Progenitor cell of endocrine pancreas (in vitro differentiated cells): Measurements from ENCODE around the gene BCL2. TPM values are rescaled to one million over a fixed set of nuclear protein-coding genes. Genes with fewer than 3 reads are reported as not detected.
A peak's percentile ranks its signal among the peaks of the same experiment; 100 is the strongest.

Experiments used
- DNase-seq: peaks from one replicate; pipeline ENCODE4 v3.0.0; 2021; ENCODE audit warnings: low spot score; ENCODE audit not compliant: unreplicated experiment
- H3K27ac Mint-ChIP-seq: 2 replicates; pipeline ENCODE4 v1.8.0; 2021; ENCODE audit warnings: mild to moderate bottlenecking, moderate library complexity, mixed read lengths
- H3K27me3 Mint-ChIP-seq: 2 replicates; pipeline ENCODE4 v1.8.0; 2021; ENCODE audit warnings: mixed read lengths
- H3K36me3 Mint-ChIP-seq: 2 replicates; pipeline ENCODE4 v1.8.0; 2022; ENCODE audit warnings: mixed read lengths; ENCODE audit not compliant: insufficient read depth
- H3K4me1 Mint-ChIP-seq: 2 replicates; pipeline ENCODE4 v1.8.0; 2021; ENCODE audit warnings: low read depth, mixed read lengths
- H3K4me3 Mint-ChIP-seq: 2 replicates; pipeline ENCODE4 v1.8.0; 2021; ENCODE audit warnings: low read depth, mild to moderate bottlenecking, moderate library complexity, mixed read lengths
- H3K9me3 Mint-ChIP-seq: 2 replicates; pipeline ENCODE4 v1.8.0; 2021; ENCODE audit warnings: low read depth, mixed read lengths
- total RNA-seq: library from RNA; stranded (reverse); gene quantifications from 2 replicates; pipeline ENCODE4 v1.2.1, GENCODE V29; 2021
- TF ChIP-seq, protein P1 (sequence below): fragments of 200-600 bp; sonication (generic); IDR thresholded peaks from one replicate; pipeline ENCODE4 v1.5.0; 2021; ENCODE audit warnings: antibody characterized with exemption, mild to moderate bottlenecking; ENCODE audit not compliant: unreplicated experiment

Gene BCL2
- total RNA-seq, 1 donor from 2014 or later: 3.8 TPM

GRCh38 chr18:63130176-63130575 is 189.4 kb downstream of the BCL2 start:
- Mint-ChIP-seq H3K4me3 (no peak overlapping the region), H3K27ac (no peak overlapping the region), H3K9me3 (no peaks in the 10 kb centered on the region), H3K36me3 (no peaks in the 10 kb centered on the region), H3K27me3 (no peaks in the 10 kb centered on the region), H3K4me1 (peaks cover 11% of the 10 kb centered on the region)
- DNase-seq: no peak
- TF ChIP-seq, protein P1, sequence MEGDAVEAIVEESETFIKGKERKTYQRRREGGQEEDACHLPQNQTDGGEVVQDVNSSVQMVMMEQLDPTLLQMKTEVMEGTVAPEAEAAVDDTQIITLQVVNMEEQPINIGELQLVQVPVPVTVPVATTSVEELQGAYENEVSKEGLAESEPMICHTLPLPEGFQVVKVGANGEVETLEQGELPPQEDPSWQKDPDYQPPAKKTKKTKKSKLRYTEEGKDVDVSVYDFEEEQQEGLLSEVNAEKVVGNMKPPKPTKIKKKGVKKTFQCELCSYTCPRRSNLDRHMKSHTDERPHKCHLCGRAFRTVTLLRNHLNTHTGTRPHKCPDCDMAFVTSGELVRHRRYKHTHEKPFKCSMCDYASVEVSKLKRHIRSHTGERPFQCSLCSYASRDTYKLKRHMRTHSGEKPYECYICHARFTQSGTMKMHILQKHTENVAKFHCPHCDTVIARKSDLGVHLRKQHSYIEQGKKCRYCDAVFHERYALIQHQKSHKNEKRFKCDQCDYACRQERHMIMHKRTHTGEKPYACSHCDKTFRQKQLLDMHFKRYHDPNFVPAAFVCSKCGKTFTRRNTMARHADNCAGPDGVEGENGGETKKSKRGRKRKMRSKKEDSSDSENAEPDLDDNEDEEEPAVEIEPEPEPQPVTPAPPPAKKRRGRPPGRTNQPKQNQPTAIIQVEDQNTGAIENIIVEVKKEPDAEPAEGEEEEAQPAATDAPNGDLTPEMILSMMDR: no peak

DNA sequence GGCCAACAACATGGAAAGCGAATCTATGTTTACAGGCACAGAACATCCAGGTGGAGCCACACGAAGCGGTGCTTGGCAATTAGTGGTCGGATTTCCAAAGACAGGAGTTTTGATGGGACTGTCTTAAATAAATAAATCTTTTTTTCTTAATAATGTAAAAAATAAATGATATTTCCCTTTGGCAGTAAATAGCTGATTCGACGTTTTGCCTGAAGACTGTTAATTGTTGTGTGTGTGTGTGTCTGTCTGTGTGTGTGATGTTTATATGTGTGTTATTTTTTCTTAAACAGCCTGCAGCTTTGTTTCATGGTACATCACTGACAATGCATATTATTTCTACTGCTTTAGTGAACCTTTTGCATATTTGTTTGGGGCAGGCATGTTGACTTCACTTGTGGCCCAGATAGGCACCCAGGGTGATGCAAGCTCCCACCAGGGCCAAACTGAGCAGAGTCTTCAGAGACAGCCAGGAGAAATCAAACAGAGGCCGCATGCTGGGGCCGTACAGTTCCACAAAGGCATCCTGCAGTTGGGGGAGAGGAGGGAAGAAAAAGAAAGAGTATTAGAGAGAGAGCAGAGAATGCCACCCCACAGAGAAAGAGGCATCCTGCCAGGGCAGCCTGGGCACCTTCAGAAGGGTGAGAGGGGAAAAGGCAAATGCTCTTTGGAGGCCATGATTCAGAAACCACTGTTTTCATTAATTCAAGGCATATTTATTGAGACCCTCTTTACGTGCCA is 191.2 kb downstream of the BCL2 start:
- H3K36me3 Mint-ChIP-seq: no peaks in the 10 kb centered on the region
- TF ChIP-seq, protein P1: no peak
- H3K9me3 Mint-ChIP-seq: no peaks in the 10 kb centered on the region
- peaks cover 12% of the 10 kb centered on the region for H3K4me1 Mint-ChIP-seq
- H3K4me3 Mint-ChIP-seq: no peak overlapping the region
- no peak for DNase-seq
- no peak overlapping the region for H3K27ac Mint-ChIP-seq
- no peaks in the 10 kb centered on the region for H3K27me3 Mint-ChIP-seq

DNA sequence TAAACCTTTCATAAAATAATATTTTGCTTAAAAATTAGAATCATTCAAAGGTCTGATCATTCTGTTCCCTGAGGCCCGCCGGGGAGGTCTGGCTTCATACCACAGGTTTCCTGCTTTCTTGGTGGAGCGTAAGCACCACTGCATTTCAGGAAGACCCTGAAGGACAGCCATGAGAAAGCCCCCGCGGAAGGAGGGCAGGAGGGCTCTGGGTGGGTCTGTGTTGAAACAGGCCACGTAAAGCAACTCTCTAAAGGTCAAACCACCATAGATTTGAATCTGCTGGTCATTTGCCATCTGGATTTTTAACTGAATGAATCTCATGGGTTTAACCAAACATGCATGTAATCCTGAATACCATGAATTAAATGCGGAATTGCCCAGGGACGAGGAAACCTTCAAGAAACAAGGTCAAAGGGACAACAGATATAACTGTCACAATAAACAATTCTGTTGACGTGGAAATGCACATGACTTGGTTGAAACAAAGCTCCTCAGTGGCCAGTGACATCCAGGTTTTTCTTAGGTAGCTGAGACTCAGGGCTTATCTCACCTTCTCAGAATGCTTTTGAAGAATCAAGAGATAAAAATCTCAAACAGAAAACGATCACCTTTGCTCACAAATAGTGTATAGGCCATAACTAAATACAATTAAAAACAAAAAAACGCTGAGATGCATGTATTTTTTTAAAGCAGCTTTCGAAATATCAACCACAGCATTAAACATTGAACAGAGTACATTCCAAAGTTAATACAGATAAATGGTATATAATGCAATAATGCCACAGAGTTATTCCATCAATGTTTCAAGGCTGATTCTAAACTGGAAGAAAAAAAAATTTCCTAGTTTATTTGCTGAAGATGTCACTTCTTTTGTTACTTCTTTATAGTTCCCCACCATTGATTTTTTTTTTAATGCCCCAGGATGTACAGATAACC is 193.2 kb downstream of the BCL2 start:
- no peaks in the 10 kb centered on the region for H3K27me3 Mint-ChIP-seq
- H3K36me3 Mint-ChIP-seq: no peaks in the 10 kb centered on the region
- no peak overlapping the region for H3K27ac Mint-ChIP-seq
- TF ChIP-seq, protein P1: no peak
- no peak for DNase-seq
- peaks cover 5% of the 10 kb centered on the region for H3K4me1 Mint-ChIP-seq
- no peaks in the 10 kb centered on the region for H3K9me3 Mint-ChIP-seq
- H3K4me3 Mint-ChIP-seq: no peak overlapping the region

GRCh38 chr18:63120620-63121019 is 198.9 kb downstream of the BCL2 start:
- TF ChIP-seq, protein P1: no peak
- Mint-ChIP-seq H3K9me3 (no peaks in the 10 kb centered on the region), H3K27ac (no peak overlapping the region), H3K27me3 (peaks cover 11% of the 10 kb centered on the region), H3K4me1 (peaks cover 1% of the 10 kb centered on the region), H3K36me3 (no peaks in the 10 kb centered on the region), H3K4me3 (no peak overlapping the region)
- DNase-seq: no peak

- Mint-ChIP-seq H3K27ac (no peak overlapping the region), H3K9me3 (no peaks in the 10 kb centered on the region), H3K4me3 (no peak overlapping the region), H3K4me1 (peaks cover under 1% of the 10 kb centered on the region), H3K36me3 (no peaks in the 10 kb centered on the region), H3K27me3 (peaks cover 11% of the 10 kb centered on the region)
- no peak for DNase-seq
- TF ChIP-seq, protein P1: peak; percentile 51
Observed at GRCh38 chr18:63119647-63120046, 199.9 kb downstream of the BCL2 start.
